Inferior parietal cortex (tissue), 1 donor: ENCODE results near the gene PTPN14.
A peak's percentile ranks its signal among the peaks of the same experiment; 100 is the strongest.

Experiments
- DNase-seq: peaks from one replicate; pipeline ENCODE4 v3.0.0-alpha.2; 2016; ENCODE audit errors: extremely low spot score

Gene PTPN14

DNA sequence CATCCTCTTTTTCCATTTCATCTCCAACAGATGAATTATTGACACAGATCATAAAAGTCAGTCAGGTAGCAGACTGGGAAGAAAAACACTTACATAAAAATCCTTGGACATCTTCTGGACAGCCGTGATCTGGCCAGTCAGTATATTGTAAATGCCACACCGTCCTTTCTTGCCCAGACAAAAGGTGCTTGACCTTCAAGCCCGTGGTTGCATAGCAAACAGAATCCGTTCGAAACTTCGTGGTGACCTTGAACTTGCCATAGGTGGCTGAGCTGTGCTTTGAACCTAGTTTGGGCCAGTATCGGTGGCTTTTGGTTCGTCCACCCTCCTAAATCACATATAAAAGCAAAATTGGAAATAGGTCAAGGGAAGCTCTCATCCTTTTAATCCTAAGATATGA, 182.0 kb downstream of the PTPN14 start:
- no peak for DNase-seq

DNA sequence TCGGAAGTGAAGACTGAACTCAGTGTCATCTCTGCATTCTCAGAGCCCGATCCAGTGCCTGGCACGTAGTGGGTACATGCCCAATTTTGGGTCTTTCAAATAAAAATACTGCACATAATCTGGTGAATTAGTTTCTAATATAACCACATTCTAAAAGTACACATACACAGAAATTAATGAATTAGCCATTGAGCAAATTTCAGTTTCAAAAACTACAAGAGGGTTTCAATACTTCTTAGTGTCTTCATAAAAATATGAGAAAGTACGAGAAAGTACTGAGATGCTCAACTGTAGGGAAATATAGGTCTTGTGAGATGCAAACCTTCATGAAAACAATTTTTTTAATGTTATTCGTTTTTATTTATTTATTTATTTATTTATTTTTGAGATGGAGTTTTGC, 183.6 kb downstream of the PTPN14 start:
- no peak for DNase-seq

DNA sequence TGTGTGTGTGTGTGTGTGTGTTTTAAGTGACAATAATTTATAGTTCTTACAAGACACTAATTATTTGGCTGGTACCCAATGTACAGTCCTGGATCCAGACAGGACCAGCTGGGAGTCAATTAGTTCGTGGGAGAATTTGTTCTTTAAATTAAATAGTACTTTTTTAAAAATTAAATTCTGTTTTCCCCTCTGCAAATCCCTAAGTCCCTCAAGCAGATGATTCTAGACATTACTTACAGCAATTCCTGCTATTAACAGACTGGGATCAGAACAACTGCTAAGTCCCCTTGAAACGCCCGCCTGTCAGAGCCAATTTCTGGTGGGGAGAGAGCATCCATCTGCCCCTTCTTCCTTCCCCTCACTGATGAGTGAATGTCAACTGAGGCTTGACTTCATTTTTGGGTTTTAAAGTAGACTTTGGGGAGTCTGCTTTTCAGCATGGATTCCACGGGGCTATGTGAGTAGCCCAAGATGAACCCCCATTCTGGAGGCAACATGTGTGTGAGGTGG, 186.6 kb downstream of the PTPN14 start:
- DNase-seq = no peak

DNA sequence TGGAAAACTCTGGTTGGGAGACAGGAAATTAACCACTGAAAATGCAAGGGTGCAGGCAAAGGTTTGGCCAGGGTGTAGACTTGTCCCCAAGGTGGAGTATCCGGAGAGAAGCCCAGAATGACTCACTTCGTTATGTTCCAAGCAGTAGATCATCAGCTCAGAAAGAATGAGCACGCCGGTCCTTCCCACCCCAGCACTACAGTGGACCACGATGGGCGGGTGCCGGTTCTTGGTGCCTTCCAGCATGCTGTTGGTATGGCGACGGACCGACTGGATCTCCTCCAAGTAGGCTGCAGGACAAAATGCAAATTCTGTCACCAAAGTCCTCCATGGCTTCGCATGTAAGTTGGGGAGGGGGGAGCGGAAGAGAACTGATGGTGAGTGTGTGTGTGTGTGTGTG, 187.0 kb downstream of the PTPN14 start:
- DNase-seq = no peak

DNA sequence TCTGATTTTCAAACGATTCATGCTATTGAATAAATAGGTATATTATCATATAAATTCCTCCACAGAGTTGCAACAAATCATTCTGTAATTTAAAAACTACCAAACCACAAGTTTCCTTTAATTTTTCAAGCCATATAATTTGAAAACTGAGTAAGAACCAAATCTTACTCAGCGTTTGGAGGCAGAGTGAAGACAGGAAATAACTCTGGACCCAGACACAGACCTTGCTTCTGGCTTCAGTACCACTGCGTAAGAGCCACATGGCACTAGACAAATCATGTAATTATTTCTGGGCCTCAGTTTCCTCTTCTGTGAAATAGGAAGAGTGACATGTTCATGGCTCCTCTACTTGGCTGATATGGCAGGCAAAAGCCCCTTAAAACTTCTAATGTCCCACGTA, 188.0 kb downstream of the PTPN14 start:
- no peak for DNase-seq

DNA sequence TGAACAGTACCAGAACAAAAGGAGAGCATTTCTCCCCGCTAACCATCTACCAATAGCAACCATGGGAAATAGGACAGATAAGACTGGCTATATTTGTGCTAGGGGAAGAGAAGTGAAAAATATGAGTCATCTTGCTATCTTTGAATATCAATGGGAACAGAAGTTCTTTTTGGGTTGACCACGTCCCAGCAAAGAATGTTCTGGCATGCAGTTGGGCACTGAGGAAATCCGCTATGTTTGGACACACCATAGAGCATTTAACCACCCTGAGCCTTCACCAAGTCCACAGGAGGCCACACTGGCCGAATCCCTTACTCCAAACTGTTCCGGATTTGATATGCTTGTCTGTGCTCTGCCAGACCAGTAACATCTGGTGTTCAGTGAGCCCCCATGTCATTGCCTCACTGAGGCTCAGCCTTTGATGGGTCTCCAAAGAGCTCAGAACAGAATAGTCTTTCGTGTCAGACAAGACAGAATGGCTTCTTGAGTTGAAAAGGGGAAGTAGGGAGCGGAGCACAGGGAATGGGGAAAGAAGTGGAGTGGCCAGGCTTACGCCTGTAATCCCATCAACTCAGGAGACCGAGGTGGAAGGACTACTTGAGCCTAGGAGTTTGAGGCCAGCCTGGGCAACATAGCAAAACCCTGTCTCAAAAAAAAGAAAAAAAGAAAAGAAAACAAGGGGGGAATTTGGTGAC, 189.1 kb downstream of the PTPN14 start:
- DNase-seq = peak; percentile 42

DNA sequence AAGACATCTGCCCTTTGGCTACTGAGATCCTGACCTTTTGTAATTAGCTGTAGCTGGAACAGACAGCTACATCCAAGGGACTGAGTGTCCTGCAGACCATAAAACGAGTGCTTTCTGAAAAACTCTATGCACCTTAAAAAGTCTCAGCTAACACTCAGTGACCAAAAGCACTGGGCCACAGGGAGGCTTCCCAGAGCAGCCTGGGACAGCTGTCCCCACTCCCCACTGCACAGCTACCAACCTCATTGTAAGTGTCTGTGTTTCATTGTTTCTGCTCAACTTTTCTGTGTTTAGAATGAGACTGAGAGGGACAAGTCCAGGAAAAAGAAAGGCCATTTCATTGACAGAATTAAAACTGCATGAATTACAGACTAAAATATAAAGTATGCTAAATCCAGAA, 189.8 kb downstream of the PTPN14 start:
- DNase-seq = no peak

DNA sequence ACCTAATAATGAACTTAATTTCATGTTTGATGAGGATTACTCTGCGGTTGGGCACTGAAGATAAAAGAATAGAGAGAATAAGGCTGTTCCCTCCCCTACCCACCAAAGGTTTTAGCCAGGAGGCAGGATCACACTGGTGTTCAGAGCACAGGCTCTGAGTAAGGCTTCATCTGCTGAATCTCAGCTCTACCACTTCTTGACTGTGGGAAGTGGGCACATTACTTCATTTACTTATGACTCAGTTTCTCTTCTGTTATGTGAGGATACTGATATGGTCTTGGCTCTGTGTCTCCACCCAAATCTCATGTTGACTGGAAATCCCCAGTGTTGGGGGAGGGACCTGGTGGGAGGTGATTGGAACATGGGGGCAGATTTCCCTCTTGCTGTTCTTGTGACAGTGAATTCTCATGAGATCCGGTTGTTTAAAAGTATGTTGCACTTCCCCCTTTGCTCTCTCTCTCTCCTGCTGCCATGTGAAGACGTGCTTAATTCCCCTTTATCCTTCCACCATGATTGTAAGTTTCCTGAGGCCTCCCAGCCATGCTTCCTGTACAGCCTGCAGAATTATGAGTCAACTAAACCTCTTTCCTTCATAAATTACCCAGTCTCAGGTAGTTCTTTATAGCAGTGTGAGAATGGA, 190.8 kb downstream of the PTPN14 start:
- no peak for DNase-seq

DNA sequence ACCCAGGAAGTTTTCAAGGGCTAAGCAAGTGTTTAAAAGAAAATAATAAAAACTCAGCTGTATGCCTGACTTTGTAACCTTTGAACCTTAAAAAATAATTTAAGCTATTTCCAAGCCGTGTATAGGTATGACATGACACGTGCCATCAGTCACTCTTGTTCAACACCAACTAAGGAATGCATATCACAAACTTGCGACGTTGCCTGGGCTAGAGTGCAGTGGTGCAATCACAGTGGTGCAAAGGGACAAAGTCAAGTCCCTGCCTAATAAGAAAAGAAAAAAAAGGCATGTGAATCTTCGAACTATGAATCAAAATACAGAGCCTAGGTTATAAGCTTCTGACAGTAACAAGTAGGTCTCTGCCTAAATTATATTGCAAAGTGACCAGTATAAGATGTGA, 191.3 kb downstream of the PTPN14 start:
- no peak for DNase-seq

DNA sequence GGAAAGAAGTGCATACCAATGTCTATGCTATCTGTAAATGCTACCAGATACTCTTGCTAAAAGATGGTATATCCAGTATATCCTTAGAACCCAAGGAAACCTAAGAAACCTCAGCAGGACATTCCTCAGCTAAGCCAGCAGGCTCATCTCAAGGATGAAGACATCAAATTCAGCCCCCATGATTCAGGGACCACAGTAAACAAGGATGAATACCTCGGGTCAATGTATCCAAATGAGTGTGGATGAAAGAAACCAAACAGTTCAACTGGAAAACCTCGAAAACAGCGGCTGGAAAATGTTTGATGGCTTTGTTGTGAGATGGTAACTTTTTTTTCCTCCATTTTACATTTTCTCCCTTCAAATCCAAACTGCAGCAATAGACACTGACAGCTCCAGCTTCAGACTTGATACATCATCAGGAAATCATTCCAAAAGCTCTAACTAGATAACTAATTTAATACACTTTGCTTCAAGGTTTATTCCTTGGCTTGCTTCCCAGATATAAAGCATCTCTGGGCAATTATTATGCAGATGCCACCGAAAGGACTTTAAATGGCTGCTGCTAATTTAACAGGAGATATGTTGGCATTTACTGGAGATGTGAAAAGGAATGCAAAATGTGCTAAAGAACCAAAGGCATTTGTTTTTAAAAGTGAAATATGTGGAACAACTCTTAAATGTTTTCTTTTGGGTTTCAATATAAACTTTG, 196.8 kb downstream of the PTPN14 start:
- no peak for DNase-seq

DNA sequence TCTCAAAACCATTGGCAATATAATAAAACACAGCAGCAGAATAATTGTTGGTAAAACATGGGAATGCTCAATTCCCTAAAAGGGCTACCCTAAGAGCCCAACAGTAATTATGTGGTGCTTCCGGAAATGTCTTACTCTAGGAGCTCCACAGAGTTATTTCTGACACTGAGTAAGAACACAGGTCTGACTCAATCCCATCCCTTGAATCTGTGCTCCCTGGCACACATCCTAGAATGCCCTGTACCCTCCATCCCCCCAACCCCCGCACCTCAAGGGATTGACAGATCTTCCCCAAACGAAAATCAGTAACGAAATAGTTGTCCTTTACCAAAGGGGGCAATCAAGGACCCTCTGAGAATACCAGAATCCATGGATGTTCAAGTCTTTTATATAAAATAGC, 198.6 kb downstream of the PTPN14 start:
- no peak for DNase-seq

DNA sequence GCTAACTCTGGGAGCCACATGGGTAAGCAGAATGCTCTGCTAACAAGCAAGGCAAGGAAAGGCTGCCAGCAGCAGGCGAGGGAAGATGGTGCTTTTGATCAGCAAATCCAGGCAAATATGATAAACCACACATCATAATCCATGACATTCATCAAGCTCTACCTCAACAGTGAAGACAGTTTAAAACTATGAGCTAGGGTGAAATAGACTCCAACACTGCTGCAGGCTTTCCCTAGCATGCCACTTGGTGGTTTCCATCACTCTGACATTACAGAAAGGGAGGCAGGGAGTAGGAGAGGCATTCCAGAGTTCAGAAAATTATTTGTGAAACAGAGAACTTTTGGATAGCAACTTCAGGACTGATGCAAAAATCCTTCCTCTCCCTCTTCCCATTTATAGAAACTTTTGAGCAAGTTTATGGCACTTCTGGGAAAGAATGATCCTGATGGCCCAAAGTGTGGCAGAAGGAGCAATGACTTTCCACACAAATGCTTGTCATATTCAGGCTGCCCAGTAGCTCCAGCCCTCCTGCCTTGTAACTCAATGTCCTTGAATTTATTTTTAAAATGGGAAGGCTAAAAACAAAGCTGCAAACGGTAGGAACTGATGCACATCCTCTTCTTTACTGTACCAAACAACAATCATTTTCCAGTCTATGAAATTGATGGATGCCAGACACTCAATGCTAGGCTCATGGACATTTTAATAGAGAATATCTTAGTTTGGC, 199.7 kb downstream of the PTPN14 start:
- DNase-seq = no peak

DNA sequence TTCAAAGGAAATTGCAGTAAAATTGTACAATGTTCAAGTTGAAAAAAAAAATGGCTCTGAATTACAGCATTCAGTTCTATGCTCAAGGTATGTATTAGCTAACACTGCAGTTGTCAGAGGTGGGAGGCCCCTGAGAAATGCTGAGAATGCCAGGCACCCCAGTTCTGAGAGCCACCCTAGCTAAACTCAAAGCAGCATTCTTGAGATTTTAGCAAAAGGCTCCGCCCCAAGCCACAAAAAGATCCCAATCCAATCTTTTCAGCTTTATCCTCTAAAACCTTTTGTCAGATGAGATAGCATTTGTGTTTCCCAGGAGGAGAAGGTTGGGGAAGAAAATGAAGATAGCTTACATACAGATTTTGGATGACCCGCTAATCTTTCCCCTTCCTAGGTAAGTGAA, 201.6 kb downstream of the PTPN14 start:
- DNase-seq = no peak

DNA sequence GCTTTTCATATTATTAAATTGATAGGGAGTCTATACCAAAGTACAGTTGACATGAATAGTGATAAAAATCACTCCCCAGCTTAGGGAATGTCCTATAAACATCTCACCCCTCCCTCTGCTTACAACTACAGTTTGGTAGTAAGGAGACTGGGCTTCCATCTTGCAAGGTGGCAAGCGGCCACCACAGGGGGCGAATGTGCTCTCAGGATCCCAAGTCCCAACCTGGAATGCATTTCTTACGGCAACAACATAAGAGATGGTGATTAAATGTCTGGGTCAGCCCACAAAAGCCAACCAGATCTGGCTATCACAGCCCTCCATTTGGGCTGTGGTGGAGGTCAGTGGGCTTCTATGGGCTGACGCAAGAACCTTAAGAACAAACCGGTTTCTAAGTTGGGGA, 202.4 kb downstream of the PTPN14 start:
- no peak for DNase-seq

DNA sequence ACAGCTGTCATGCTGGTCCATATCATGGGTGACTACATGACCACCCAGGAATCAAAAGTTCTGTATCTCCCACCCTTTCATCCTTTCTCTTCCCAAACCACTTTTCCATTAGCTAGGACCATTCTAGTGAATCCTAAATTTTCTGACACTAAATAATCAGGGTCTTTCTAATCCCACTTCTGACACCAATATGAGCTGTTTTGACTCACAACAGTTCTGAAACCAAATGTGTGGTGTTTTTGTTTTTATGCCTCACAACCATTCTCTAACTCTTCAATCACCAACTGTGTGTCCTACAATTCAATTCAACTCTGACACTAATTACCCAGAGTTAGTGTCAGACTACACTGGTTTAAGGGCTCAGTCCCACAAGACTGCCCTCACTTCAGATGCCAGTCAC, 206.5 kb downstream of the PTPN14 start:
- DNase-seq = no peak

DNA sequence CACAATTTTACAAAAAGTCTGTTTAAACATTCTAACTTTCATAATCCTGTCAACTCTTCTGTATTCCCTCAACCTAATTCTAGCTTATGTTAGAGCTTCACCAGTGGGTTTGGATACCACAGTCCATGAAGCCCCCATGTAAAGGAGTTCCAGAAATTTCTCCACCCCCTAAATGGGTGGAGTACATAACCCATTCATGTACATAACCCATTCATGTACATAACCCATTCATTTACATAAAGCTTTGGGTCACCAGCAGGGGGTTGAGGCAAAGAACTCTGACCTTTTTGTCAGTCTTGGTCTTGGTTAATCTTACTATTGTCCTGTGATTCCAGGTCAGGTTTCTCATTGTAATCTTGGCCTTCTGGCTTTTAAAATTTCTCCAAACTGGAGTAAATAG, 208.9 kb downstream of the PTPN14 start:
- no peak for DNase-seq

DNA sequence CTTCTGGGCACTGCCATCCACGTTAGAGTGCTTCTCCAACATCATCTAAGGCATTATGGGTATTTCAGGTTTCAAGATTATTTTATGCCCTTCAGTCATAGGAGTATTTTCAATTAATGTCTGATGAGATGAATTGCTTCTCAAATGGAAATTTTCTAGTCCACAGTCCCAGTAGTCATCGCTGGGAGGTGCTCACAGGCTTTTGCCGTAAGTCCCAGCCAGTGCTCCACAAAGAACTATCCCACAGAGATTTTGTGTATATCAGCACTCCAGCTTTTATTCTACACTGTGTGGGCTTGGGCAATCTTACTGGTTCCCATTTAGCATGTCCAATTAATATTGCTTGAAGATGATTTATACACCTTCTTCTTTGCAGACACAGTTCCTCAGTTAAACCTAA, 209.5 kb downstream of the PTPN14 start:
- no peak for DNase-seq

DNA sequence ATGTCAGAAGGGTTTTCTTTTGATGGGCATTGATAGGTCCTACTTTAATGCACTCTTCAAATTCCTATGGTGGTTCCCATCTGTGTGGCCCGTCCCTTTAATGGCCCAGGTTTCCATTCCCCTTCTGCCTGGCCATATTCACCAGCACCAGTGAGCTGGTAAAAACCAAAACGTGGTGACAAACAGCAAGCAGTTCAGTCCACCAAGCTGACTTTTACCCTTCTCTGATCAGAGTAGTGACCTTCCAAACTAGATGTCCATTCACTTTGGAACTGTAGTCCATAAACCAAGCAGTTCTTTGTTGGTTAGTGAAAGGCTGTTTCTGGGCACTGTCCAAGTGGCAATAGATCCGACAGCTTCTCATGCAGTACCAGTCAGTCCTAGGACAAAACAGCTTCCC, 209.9 kb downstream of the PTPN14 start:
- DNase-seq = no peak

DNA sequence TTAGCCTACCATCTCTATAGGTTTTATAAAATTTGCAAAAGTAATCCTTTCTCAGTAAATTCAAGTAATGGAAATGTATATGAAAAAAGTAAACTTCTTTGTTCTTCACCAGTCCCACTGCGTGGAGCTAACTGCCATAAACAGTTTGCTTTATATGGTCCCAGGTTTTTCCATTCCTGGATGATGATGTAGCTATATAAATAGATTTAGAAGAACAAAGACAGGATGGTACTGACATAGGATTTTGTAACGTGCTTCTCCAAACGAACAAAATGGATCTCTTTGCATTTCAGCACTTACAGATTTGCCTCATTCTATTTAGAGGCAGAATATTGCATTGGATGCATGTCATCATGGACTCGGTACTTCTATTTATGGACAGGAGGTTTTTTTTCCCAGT, 213.2 kb downstream of the PTPN14 start:
- DNase-seq = no peak

DNA sequence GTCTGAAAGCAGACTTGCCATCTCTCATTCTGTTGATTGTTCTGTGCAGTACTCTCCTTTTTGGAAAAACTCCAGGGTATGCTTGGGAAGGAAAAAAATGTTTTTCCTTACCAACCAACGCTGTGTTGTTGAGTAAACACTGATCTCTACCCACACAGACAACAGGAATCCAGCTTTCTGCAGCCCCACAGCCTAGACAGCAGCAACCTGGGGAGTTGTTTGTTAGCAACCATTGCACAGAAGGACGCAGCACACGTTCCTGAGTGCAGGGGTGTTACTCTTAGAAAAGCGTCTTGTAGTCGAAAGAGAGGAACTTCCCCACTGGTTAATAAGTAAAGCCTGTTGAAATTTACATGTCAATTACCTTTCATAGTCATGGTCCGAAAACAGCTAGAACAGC, 213.9 kb downstream of the PTPN14 start:
- DNase-seq = no peak

DNA sequence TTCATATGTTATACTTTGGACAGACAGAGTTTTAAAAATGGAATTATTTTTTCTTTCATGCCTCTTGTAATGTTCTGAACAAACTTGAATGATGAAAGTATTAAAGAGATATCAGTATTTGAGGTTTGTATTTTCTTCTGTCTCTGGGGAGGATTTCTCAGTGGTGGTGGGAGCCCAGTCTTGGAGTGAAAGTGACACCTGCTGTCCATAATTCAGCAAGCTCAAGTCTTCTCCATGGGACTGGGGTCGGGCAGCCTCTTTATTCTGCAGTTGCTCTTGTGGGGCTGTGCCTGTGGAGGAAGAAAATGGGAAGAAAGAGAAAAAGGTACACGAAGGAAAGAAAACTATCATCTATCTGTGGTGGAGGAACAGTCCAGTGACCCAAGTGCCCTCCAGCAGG, 214.4 kb downstream of the PTPN14 start:
- DNase-seq = no peak

DNA sequence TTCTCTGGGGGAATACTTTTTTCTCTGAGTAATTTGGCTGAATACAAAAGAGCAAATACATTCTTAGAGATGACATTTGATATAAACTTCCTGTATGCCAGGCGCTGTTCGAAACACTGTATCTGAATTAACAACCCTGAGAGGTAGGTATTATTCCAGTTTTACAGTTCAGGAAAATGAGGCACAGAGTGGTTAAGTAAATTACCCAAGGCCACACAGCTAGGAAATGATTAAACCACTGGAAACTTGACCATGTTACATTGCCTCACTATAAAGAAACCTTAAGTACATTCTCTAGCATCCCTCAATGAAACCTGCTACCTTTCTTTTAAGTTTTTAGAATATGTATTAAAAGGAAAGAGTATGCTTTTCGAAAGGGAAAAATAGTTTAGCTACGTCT, 215.8 kb downstream of the PTPN14 start:
- DNase-seq = no peak
